ENCODE data around the gene CXCR1.

CXCR1 gene

DNA sequence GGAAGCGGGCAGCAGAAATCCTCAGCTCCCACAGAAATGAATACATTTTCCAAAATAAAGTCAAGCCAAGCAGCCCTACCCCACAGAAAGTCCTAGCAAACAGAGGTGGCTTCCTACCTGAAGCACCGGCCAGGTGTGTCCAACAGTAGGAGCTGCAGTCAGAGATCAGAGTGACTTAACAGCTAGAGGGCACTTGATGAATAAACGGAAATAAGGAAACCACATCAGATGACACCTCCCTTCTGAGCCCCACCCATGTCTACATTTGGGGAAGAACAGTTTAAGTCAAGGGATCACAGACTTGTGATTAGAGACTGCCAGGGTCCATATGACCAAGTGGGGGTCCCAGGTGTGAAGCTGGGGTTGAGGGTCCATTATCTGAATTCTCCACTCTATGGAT, at the start of gene CXCR1:
Gene CXCR1 (minus strand): TSS at position 172 of the 400 bp plus-strand sequence. CDS start 1,751 bp downstream, outside the sequence.
- no peak within 1 kb of the TSS for H3K4me3 ChIP-seq (ENCODE audit: low read length)
- no peak for TF ChIP-seq CTCF (conservative IDR thresholded peaks at IDR 0.05; ENCODE audit: low read depth, low read length)
- no peak for DNase-seq (ENCODE audit: low read depth)

DNA sequence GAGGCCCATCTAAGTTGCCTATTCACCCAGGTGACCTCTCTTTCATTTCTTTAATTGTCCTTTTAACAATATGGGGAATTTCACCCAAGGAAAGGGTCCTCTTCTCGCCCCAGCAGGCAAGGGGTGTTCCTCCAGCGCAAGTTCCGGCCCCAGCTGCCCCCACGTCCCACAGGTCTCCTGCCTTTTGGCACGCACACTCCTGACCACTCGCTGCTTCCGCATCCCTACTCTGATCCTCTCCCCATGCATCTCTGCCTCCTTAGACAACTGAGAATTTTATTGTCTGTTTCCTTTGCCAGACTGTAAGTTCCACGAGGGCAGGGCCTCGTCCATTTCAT, 49.5 kb upstream of the CXCR1 start:
- H3K4me3 ChIP-seq (ENCODE audit: low read length), result peak overlapping the region; percentile 97
- no peak for TF ChIP-seq CTCF (conservative IDR thresholded peaks at IDR 0.05; ENCODE audit: low read depth, low read length)
- DNase-seq (ENCODE audit: low read depth), result no peak

DNA sequence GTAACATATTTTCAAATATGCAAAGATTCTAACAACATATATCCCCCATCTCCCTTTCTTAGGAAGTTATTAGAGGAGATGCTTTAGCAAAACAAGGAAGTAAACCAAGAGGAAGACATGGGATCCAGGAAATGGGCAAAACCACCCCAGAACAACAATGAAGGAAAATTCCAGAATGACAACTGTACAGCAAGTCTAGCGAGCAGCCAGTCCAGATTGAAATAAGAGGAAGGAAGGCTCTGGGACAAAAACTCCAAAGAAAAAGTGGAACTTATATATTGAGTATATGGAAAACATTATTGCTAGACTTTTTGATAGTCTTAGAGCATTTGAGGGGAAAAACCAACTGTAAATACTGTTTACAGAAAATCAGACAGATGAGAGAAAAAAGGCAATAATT, 47.4 kb upstream of the CXCR1 start:
- DNase-seq (ENCODE audit: low read depth), result no peak
- no peak for TF ChIP-seq CTCF (conservative IDR thresholded peaks at IDR 0.05; ENCODE audit: low read depth, low read length)

DNA sequence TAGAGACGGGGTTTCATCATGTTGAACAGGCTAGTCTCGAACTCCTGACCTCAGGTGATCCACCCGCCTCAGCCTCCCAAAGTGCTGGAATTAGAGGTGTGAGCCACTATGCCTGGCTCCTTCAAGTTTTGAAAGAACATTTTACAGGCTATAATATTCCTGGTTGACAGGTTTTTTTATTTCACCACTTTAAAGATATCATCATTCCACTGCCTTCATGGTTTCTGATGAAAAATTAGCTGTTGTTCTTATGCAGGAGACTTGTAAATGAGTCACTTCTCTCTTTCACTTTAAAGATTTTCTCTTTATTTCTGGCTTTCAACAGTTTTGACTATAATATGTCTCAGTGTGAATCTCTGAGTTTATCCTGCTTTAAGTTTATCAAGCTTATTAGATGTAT, 42.3 kb upstream of the CXCR1 start:
- DNase-seq (ENCODE audit: low read depth), result no peak
- H3K4me3 ChIP-seq (ENCODE audit: low read length), result no peak overlapping the region
- no peak for TF ChIP-seq CTCF (conservative IDR thresholded peaks at IDR 0.05; ENCODE audit: low read depth, low read length)

More for the DNA sequence above, 47.4 kb upstream of the CXCR1 start:
- no peak overlapping the region for H3K4me3 ChIP-seq (ENCODE audit: low read length)

DNA sequence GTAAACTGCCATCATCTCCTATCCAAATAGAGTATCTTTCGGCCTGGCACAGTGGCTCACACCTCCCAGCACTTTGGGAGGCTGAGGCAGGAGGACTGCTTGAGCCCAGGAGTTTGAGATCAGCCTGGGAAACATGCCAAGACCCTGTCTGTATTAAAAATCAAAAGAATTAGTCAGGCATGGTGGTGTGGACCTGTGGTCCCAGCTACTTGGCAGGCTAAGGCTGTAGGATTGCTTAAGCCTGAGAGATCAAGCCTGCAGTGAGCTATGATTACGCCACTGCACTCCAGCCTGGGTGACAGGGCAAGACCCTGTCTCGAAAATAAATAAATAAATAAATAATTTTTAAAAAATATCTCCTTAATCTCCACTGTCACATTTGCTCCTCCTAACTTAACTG, 35.5 kb upstream of the CXCR1 start:
- DNase-seq (ENCODE audit: low read depth), result no peak
- H3K4me3 ChIP-seq (ENCODE audit: low read length), result no peak overlapping the region
- TF ChIP-seq CTCF (conservative IDR thresholded peaks at IDR 0.05; ENCODE audit: low read depth, low read length), result no peak

- no peak for DNase-seq (ENCODE audit: low read depth)
- TF ChIP-seq CTCF (conservative IDR thresholded peaks at IDR 0.05; ENCODE audit: low read depth, low read length), result no peak
- H3K4me3 ChIP-seq (ENCODE audit: low read length), result no peak overlapping the region
Observed at GRCh38 chr2:218196974-218197373, 30.2 kb upstream of the CXCR1 start.

- no peak for DNase-seq (ENCODE audit: low read depth)
- no peak for TF ChIP-seq CTCF (conservative IDR thresholded peaks at IDR 0.05; ENCODE audit: low read depth, low read length)
- no peak overlapping the region for H3K4me3 ChIP-seq (ENCODE audit: low read length)
Observed at GRCh38 chr2:218194880-218195279, 28.1 kb upstream of the CXCR1 start.

Data from retinal pigment epithelial cell (primary cell).